NCI-H2029 treated with DMSO at 0.1 percent for 48 hours (cell line): ENCODE data around the gene IFI30.

ENCODE experiments used
- DNase-seq: peaks from one replicate; lab custom pipeline; 2025; lab: John Stamatoyannopoulos, UW

The IFI30 gene

DNA sequence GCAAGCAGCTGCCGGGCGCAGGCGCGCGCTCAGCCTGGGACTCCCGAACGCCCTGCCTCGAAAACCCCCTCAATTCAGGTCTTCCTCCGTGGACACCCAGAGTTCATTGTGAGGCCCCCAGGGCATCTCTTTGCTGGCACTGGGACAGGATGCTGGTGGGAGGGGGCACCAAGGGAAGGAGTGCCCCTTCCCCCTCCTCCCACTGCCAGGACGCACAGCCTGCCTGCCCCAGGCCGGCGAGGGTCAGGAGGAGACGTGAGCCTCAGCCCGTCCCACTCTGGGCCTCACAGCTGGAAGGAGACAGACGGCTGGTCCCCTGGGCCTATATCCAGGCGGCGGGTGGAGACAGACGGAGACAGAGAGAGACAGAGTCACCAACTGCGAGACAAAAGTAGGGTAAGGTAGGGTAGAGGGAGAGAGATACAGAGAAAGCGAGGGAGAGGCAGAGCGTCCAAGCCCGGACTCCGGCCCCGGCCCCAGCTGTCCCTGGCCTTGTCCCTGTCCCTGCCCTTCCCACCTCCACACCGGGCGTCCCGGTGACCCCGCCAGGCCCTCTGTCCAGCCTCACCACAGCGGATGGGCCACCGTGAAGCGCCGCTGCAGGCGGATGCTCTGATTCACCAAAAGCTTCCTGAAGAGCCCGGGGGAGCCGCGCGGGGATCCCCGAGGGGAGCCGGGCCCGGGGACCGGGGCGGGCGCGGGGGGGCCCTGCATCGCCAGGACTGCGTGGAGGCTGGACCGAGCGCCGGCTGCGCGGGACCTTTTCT lies 52.3 kb downstream of the IFI30 start, which contains the start of gene PDE4C:
TSS of gene PDE4C (minus strand) at position 737 of the 767 bp plus-strand sequence. CDS start at position 714, 23 bp downstream.
- DNase-seq, result no peak

DNA sequence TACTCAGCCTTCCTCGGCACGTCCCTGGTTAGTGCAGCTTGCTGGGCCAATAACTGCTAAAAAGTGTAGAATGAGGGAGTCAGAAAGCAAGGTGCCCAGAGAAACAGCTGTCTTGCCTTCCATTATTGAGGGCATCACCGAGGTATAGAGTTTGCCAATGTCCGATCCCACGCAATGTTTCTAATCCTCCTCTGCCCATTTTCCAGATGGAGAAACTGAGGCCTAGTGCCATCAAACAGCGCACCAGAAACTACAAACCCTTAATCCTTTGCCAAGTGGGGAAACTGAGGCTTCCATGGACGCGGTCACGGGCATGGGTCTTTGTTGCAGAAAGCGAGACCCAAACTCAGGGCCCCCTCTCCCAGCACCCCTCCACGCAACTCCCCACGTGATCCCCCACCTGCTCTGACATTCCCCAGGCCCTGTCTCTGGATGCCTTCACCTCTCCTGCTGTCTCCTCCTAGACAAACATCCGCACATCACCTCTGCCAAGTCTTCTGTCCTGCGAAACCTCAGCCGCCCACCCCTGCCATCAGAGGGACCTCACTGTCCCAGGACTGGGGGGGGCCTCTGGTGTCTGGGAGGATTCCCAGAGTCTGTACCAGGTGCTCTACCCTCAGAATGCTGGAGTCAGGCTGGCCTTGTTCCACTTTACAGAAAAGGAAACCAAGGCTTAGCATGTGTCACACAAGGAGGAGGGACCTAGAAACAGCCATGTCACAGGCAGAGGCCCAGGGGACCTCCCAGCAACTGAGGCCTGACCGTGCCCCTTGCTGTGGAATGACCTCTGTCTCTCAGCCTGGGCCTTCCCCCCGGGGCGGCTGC lies 53.6 kb downstream of the IFI30 start:
- DNase-seq, result no peak
